Sigmoid colon (tissue), 7 donors: ENCODE data around the gene TNRC6A. TPM values are rescaled to one million over a fixed set of nuclear protein-coding genes. Genes with fewer than 3 reads are reported as not detected.
A peak's percentile ranks its signal among the peaks of the same experiment; 100 is the strongest.

Experiments
- DNase-seq: peaks from one replicate; pipeline ENCODE4 v3.0.0-alpha.2; 2019
- H3K27ac ChIP-seq, 4 donors: fragments of 200-600 bp; sonication (generic); one replicate each; pipeline ENCODE4 v1.5.1; 2016 to 2019; ENCODE audit warnings: mild to moderate bottlenecking in 1 of 4
- H3K27me3 ChIP-seq, 3 donors: fragments of 200-600 bp; sonication (generic); one replicate each; pipeline ENCODE4 v1.5.1; 2019; ENCODE audit warnings: mild to moderate bottlenecking in 1 of 3
- H3K36me3 ChIP-seq, 4 donors: fragments of 200-600 bp; sonication (generic); one replicate each; pipeline ENCODE4 v1.5.1; 2016 to 2019
- H3K4me1 ChIP-seq, 4 donors: fragments of 200-600 bp; sonication (generic); one replicate each; pipeline ENCODE4 v1.5.1; 2017 to 2019
- H3K4me3 ChIP-seq, 4 donors: fragments of 200-600 bp; sonication (generic); one replicate each; pipeline ENCODE4 v1.5.1; 2017 to 2019; ENCODE audit warnings: mild to moderate bottlenecking in 2 of 4, moderate library complexity in 1 of 4
- H3K9me3 ChIP-seq, 4 donors: fragments of 200-600 bp in 3 of 4; sonication (generic) in 3 of 4; one replicate each; pipeline versions ENCODE4 v1.5.1 to v1.6.1; 2013 to 2019
- CTCF ChIP-seq, 4 experiments: fragments of 450-650 bp in 3 of 4; fragments of 200-600 bp in 1 of 4; IDR thresholded peaks; one replicate each; pipeline ENCODE4 v1.5.1; 2016 to 2019; ENCODE audit warnings: antibody characterized with exemption in 4 of 4, mild to moderate bottlenecking in 3 of 4, moderate library complexity in 2 of 4
- EP300 ChIP-seq, 4 donors: sonication (generic); formaldehyde crosslinking; IDR thresholded peaks; one replicate each; pipeline ENCODE4 v1.6.1; 2017; ENCODE audit warnings: antibody characterized with exemption in 4 of 4
- POLR2A ChIP-seq, 2 donors: fragments of 450-650 bp; IDR thresholded peaks; one replicate each; pipeline ENCODE4 v1.6.1; 2016; ENCODE audit warnings: antibody characterized with exemption in 2 of 2, mild to moderate bottlenecking in 2 of 2, moderate library complexity in 2 of 2
- POLR2AphosphoS5 ChIP-seq, 4 donors: sonication (generic); formaldehyde crosslinking; IDR thresholded peaks; one replicate each; pipeline ENCODE4 v1.6.1; 2017; ENCODE audit warnings: antibody characterized with exemption in 4 of 4
- WGBS, 2 donors: extraction: QIAGEN DNeasy Blood & Tissue Kit; methylation state at CpG; one replicate each; pipeline ENCODE4 v1.1.7; 2013; 5-methylcytosine and 5-hydroxymethylcytosine counted together
- intact Hi-C: fragments of 100-400 bp; cut with DNase I; formaldehyde crosslinking; loops from one replicate; pipeline ENCODE4 v1.15.1; 2023
- polyA plus RNA-seq, 3 donors: library from polyadenylated mRNA; stranded (reverse); fragments of 200-250 nt; gene quantifications; one replicate each; pipeline ENCODE4 v1.2.3, GENCODE V29; 2013
- total RNA-seq, 4 donors: library from RNA; depleted of rRNA; stranded (reverse); fragments of >200 nt; gene quantifications; one replicate each; pipeline ENCODE4 v1.1.0, GENCODE V29; 2016
- donor health status: healthy with polysubstance abuse.
- donor health status: Bipolar disorder and iron deficiency.
- donor health status: healthy.

The TNRC6A gene
- total and polyA plus RNA-seq, 7 donors = 4.6 to 129 (median 42.8) TPM

DNA sequence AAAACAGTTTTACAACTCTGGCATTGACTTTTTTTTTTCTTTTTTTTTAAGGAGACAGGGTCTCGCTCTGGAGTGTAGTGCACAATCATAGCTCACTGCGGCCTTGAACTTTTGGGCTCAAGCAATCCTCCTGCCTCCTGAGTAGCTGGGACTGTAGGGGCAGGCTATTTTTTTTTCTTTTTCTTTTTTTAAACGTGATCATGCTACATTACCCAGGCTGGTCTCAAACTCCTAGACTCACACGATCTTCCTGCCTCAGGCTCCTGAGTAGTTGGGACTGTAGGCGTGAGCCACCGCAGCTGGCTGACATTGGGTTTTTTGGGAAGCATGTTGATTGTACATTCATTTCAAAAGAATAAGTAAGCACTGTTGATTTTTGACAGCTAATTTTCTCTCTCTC, 32.1 kb downstream of the TNRC6A start:
- H3K27me3 ChIP-seq = no peaks in the 10 kb centered on the region
- intact Hi-C loops = no loop called here
- H3K4me1 ChIP-seq = peaks cover 0 to 79% (median 38%) of the 10 kb centered on the region in 4 donors
- no peaks in the 10 kb centered on the region for H3K9me3 ChIP-seq
- H3K36me3 ChIP-seq = peaks cover 0 to 10% (median 3%) of the 10 kb centered on the region in 4 donors
- no peak for DNase-seq
- 84 to 90% methylated on average over 6 of the region's 6 CpGs for WGBS, 2 donors
- TF ChIP-seq EP300 (IDR thresholded peaks at IDR 0.05) (no peak), CTCF (IDR thresholded peaks at IDR 0.05) (no peak), POLR2AphosphoS5 (IDR thresholded peaks at IDR 0.05) (no peak), POLR2A (IDR thresholded peaks at IDR 0.05) (no peak)
- peak overlapping the region in 3 of 4 donors; percentile 33 to 64 (median 43) for H3K27ac ChIP-seq
- no peak overlapping the region for H3K4me3 ChIP-seq

GRCh38 chr16:24764916-24765315, 35.5 kb downstream of the TNRC6A start:
- H3K36me3 ChIP-seq = no peaks in the 10 kb centered on the region
- H3K4me1 ChIP-seq = peaks cover 0 to 69% (median 43%) of the 10 kb centered on the region in 4 donors
- H3K27ac ChIP-seq = peak overlapping the region in 2 of 4 donors; percentile 49 to 64
- TF ChIP-seq POLR2A (IDR thresholded peaks at IDR 0.05) = no peak
- TF ChIP-seq CTCF (IDR thresholded peaks at IDR 0.05) = no peak
- TF ChIP-seq POLR2AphosphoS5 (IDR thresholded peaks at IDR 0.05) = no peak
- TF ChIP-seq EP300 (IDR thresholded peaks at IDR 0.05) = no peak
- intact Hi-C loops = no loop called here
- H3K27me3 ChIP-seq = no peaks in the 10 kb centered on the region
- no peak for DNase-seq
- 93 to 94% methylated on average over 2 of the region's 2 CpGs for WGBS, 2 donors
- no peaks in the 10 kb centered on the region for H3K9me3 ChIP-seq
- H3K4me3 ChIP-seq = no peak overlapping the region

- Histone ChIP-seq H3K36me3 (no peaks in the 10 kb centered on the region), H3K4me1 (peaks cover 0 to 64% (median 42%) of the 10 kb centered on the region in 4 donors), H3K9me3 (no peaks in the 10 kb centered on the region), H3K27me3 (no peaks in the 10 kb centered on the region), H3K4me3 (no peak overlapping the region), H3K27ac (no peak overlapping the region)
- TF ChIP-seq POLR2A (IDR thresholded peaks at IDR 0.05) (no peak), POLR2AphosphoS5 (IDR thresholded peaks at IDR 0.05) (no peak), EP300 (IDR thresholded peaks at IDR 0.05) (no peak), CTCF (IDR thresholded peaks at IDR 0.05) (no peak)
- intact Hi-C loops = no loop called here
- DNase-seq = no peak
- WGBS, 2 donors = 95 to 98% methylated on average over 3 of the region's 3 CpGs
Observed at GRCh38 chr16:24766057-24766456, 36.6 kb downstream of the TNRC6A start.

GRCh38 chr16:24769806-24770205, 40.4 kb downstream of the TNRC6A start:
- intact Hi-C loops = loop anchor here (2.0 kb wide), 1 partner anchor 13 kb away; no protein-coding TSS in a partner anchor
- no peak overlapping the region for H3K4me3 ChIP-seq
- no peaks in the 10 kb centered on the region for H3K9me3 ChIP-seq
- no peaks in the 10 kb centered on the region for H3K27me3 ChIP-seq
- H3K36me3 ChIP-seq = peaks cover 0 to 6% (median 0%) of the 10 kb centered on the region in 4 donors
- no peak for DNase-seq
- H3K4me1 ChIP-seq = peaks cover 0 to 70% (median 39%) of the 10 kb centered on the region in 4 donors
- TF ChIP-seq POLR2A (IDR thresholded peaks at IDR 0.05) (no peak), CTCF (IDR thresholded peaks at IDR 0.05) (no peak), EP300 (IDR thresholded peaks at IDR 0.05) (no peak), POLR2AphosphoS5 (IDR thresholded peaks at IDR 0.05) (no peak)
- WGBS, 2 donors = 94 to 95% methylated on average over 5 of the region's 5 CpGs
- H3K27ac ChIP-seq = peak overlapping the region in 1 of 4 donors; percentile 13
